HepG2 (cell line): ENCODE results near the gene PIGZ. TPM values are rescaled to one million over a fixed set of nuclear protein-coding genes. Genes with fewer than 3 reads are reported as not detected.

Experiments used
- ATAC-seq: fragments of 200-7000 bp; cut with Tn5 transposase; 3 replicates; pipeline ENCODE4 v1.9.1; 2020; ENCODE audit warnings: mild to moderate bottlenecking, moderate library complexity
- BruUV-seq: library from RNA; stranded (reverse); fragments of 400-500 nt; replicated peaks from 2 replicates; lab custom pipeline; 2021; lab: Mats Ljungman, UMichigan
- CTCF ChIA-PET: fragments of 300-600 bp; formaldehyde crosslinking; extraction: SDS; loops from one replicate; lab custom pipeline; 2021; ENCODE audit warnings: low total read pairs, inconsistent platforms, low intra/inter-chr PET ratio; lab: Yijun Ruan, JAX
- POLR2A ChIA-PET: fragments of 350-600 bp; sonication (Branson Sonifier 250); formaldehyde crosslinking; loops from one replicate; lab custom pipeline; 2020; ENCODE audit warnings: antibody characterized with exemption, inconsistent platforms; lab: Yijun Ruan, JAX
- DNase-seq: peaks from one replicate; pipeline ENCODE4 v3.0.0-alpha.2; 2015; ENCODE audit warnings: low spot score
- FAIRE-seq: peaks from 3 replicates; lab custom pipeline; 2011; peaks lifted over from hg19 to GRCh38; lab: Jason Lieb, UNC
- H2AFZ ChIP-seq: one replicate; pipeline ENCODE4 v1.6.1; 2011; ENCODE audit warnings: low read length, inconsistent platforms
- H3K27ac ChIP-seq: fragments of 300-600 bp; 3 replicates; pipeline ENCODE4 v1.8.0; 2011; ENCODE audit warnings: mixed run types, mild to moderate bottlenecking, mixed read lengths, low read length, inconsistent platforms; ENCODE audit not compliant: insufficient read depth; ENCODE audit errors: extremely low read length
- H3K27me3 ChIP-seq, 2 experiments: fragments of 200-600 bp in 1 of 2; 2 replicates in 1 of 2; 3 replicates in 1 of 2; pipeline versions ENCODE4 v1.6.0 to v1.8.0; 2011; ENCODE audit warnings: low read length in 2 of 2, mild to moderate bottlenecking in 2 of 2, moderate library complexity in 2 of 2, inconsistent platforms in 1 of 2; ENCODE audit not compliant: insufficient read depth in 2 of 2, control insufficient read depth in 1 of 2
- H3K36me3 ChIP-seq, 2 experiments: fragments of 200-600 bp in 1 of 2; replicated peaks in 1 of 2; 2 replicates in 1 of 2; 3 replicates in 1 of 2; pipeline versions ENCODE4 v1.5.1 to v1.8.0; 2011; ENCODE audit warnings: low read length in 2 of 2, inconsistent platforms in 1 of 2; ENCODE audit not compliant: insufficient read depth in 2 of 2, control insufficient read depth in 1 of 2
- H3K4me1 ChIP-seq: 2 replicates; pipeline ENCODE4 v1.5.1; 2012; ENCODE audit warnings: low read length, inconsistent platforms; ENCODE audit not compliant: insufficient read depth
- H3K4me2 ChIP-seq: 2 replicates; pipeline ENCODE4 v1.6.0; 2011; ENCODE audit warnings: low read depth, low read length, inconsistent platforms
- H3K4me3 ChIP-seq, 3 experiments: fragments of 200-600 bp in 1 of 3; sonication (generic), shearing (Covaris generic) in 1 of 3; replicated peaks in 1 of 3; 2 replicates each; pipeline ENCODE4 v1.5.1; 2011 to 2016; ENCODE audit warnings: low read length in 3 of 3, inconsistent platforms in 2 of 3, low read depth in 2 of 3, mild to moderate bottlenecking in 2 of 3, control low read depth in 1 of 3, mixed read lengths in 1 of 3; ENCODE audit not compliant: insufficient read depth in 1 of 3
- H3K79me2 ChIP-seq: one replicate; pipeline ENCODE4 v1.6.1; 2011; ENCODE audit warnings: low read length, inconsistent platforms; ENCODE audit not compliant: insufficient read depth
- H3K9ac ChIP-seq: 2 replicates; pipeline ENCODE4 v1.6.0; 2011; ENCODE audit warnings: mild to moderate bottlenecking, low read depth, low read length, inconsistent platforms; ENCODE audit not compliant: insufficient read depth
- H3K9me3 ChIP-seq: 2 replicates; pipeline ENCODE4 v1.5.1; 2012; ENCODE audit warnings: mild to moderate bottlenecking, low read length
- H4K20me1 ChIP-seq: 2 replicates; pipeline ENCODE4 v1.6.0; 2011; ENCODE audit warnings: inconsistent platforms, mild to moderate bottlenecking, low read length, moderate library complexity; ENCODE audit not compliant: insufficient read depth
- ATF7-NPFF ChIP-seq: sonication (generic); formaldehyde crosslinking; IDR thresholded peaks from 2 replicates; pipeline ENCODE4 v1.8.1; 2023; ENCODE audit warnings: mild to moderate bottlenecking, low read depth, missing genetic modification reagents, moderate library complexity
- HCFC1 ChIP-seq: fragments of 150-350 bp; IDR thresholded peaks from 2 replicates; pipeline ENCODE4 v1.6.1; 2014; ENCODE audit warnings: low read depth, low read length
- KDM5A ChIP-seq: fragments of 200-600 bp; sonication (generic); IDR thresholded peaks from 2 replicates; pipeline ENCODE4 v1.7.0; 2018; ENCODE audit warnings: antibody characterized with exemption, mild to moderate bottlenecking, low read length, borderline replicate concordance
- MTF2 ChIP-seq: sonication (generic); formaldehyde crosslinking; IDR thresholded peaks from 2 replicates; pipeline ENCODE4 v1.5.0; 2020; ENCODE audit warnings: missing genetic modification reagents, borderline replicate concordance
- RFX5 ChIP-seq: IDR thresholded peaks from 2 replicates; pipeline ENCODE4 v1.6.1; 2011; ENCODE audit warnings: low read depth, low read length, improper control_type of control experiment
- RFXANK ChIP-seq: IDR thresholded peaks from 2 replicates; pipeline ENCODE4 v1.6.1; 2016
- SOX6 ChIP-seq, 2 experiments: fragments of 450-650 bp in 1 of 2; sonication (generic) in 1 of 2; formaldehyde crosslinking in 1 of 2; IDR thresholded peaks; 2 replicates each; pipeline versions ENCODE4 v1.4.0 to v1.6.1; 2017 to 2020; ENCODE audit warnings: antibody characterized with exemption in 1 of 2, mild to moderate bottlenecking in 1 of 2, missing genetic modification reagents in 1 of 2
- TCF7L2 ChIP-seq: IDR thresholded peaks from 2 replicates; pipeline ENCODE4 v1.6.1; 2011; ENCODE audit warnings: mild to moderate bottlenecking, low read depth, low read length, moderate library complexity
- ZNF318 ChIP-seq: sonication (generic); formaldehyde crosslinking; IDR thresholded peaks from 2 replicates; pipeline ENCODE4 v1.4.0; 2020; ENCODE audit warnings: mild to moderate bottlenecking, missing genetic modification reagents
- ZNF530 ChIP-seq: sonication (generic); formaldehyde crosslinking; IDR thresholded peaks from 2 replicates; pipeline ENCODE4 v1.5.0; 2020; ENCODE audit warnings: low read depth, mild to moderate bottlenecking, missing genetic modification reagents
- ZNF792 ChIP-seq: IDR thresholded peaks from 2 replicates; pipeline ENCODE4 v1.6.1; 2016
- WGBS: methylation state at CpG from one replicate; pipeline ENCODE4 v1.1.6; 2017; ENCODE audit warnings: low lambda C conversion rate; 5-methylcytosine and 5-hydroxymethylcytosine counted together
- in situ Hi-C: cut with HindIII; loops from 2 replicates; pipeline ENCODE4 v1.10.0; 2017; ENCODE audit warnings: low pct_unique_long_range_greater_than_20kb; ENCODE audit not compliant: extremely low pct_ligation_motif_present
- intact Hi-C: fragments of 100-400 bp; cut with micrococcal nuclease; formaldehyde crosslinking; loops from one replicate; pipeline ENCODE4 v1.10.0; 2022; ENCODE audit not compliant: unreplicated experiment
- polyA plus RNA-seq, 8 experiments: library from polyadenylated mRNA; depleted of rRNA in 3 of 8; stranded (reverse) in 7 of 8; unstranded in 1 of 8; fragments of >200 nt; fragmentation: Illumina TruSeq in 4 of 8; extraction: Trizol in 4 of 8; gene quantifications; 2 replicates each; pipeline versions ENCODE4 v1.2.1 to v1.2.3, GENCODE V29; 2011 to 2016; ENCODE audit warnings: low read depth in 4 of 8, missing spikeins in 1 of 8, mixed read lengths in 1 of 8; ENCODE audit not compliant: insufficient read depth in 1 of 8
- total RNA-seq, 5 experiments: library from RNA; depleted of rRNA; stranded (reverse); fragments of >200 nt; fragmentation: Illumina TruSeq; extraction: Trizol; gene quantifications; 2 replicates each; pipeline ENCODE4 v1.2.3, GENCODE V29; 2016; ENCODE audit warnings: low read depth in 1 of 5

Gene PIGZ
- total and polyA plus RNA-seq, 2 of the 13 experiments (the other 11 are each of a cell fraction or from before 2014, with no cell fraction given): 4.7 to 60.5 TPM

- ATAC-seq: no peak
- no peaks in the 10 kb centered on the region for H4K20me1 ChIP-seq
- H3K27ac ChIP-seq: no peak overlapping the region
- H3K36me3 ChIP-seq: peaks cover 24 to 78% of the 10 kb centered on the region in 2 experiments
- WGBS: 96% methylated on average over 12 of the region's 12 CpGs
- TF ChIP-seq HCFC1 (no peak), ZNF792 (CRISPR knock-in tag) (no peak), KDM5A (no peak), ATF7-NPFF (no peak)
- no peak overlapping the region for H3K4me3 ChIP-seq
- FAIRE-seq: no peak
- no peaks in the 10 kb centered on the region for H3K79me2 ChIP-seq
- BruUV-seq: TSS peak; percentile 16
- ChIA-PET CTCF (no interaction called here), POLR2A (no interaction called here)
- intact Hi-C loops: no loop called here
- H3K9me3 ChIP-seq: no peaks in the 10 kb centered on the region
- H3K4me1 ChIP-seq: peaks cover 6% of the 10 kb centered on the region; the same call in 1 of the 2 replicates
- no peaks in the 10 kb centered on the region for H3K27me3 ChIP-seq
- H2AFZ ChIP-seq: no peak overlapping the region
- DNase-seq: no peak
- no peak overlapping the region for H3K4me2 ChIP-seq
- H3K9ac ChIP-seq: no peak overlapping the region
- in situ Hi-C loops: no loop called here
Observed at GRCh38 chr3:196931828-196932587, 36.6 kb downstream of the PIGZ start.

- in situ Hi-C loops: no loop called here
- Histone ChIP-seq H3K9me3 (no peaks in the 10 kb centered on the region), H2AFZ (no peak overlapping the region), H3K4me3 (no peak overlapping the region), H3K27me3 (no peaks in the 10 kb centered on the region), H3K4me1 (peaks cover under 1% of the 10 kb centered on the region; the same call in 1 of the 2 replicates), H4K20me1 (no peaks in the 10 kb centered on the region), H3K9ac (no peak overlapping the region), H3K27ac (no peak overlapping the region), H3K4me2 (no peak overlapping the region), H3K79me2 (no peaks in the 10 kb centered on the region), H3K36me3 (peaks cover 18 to 75% of the 10 kb centered on the region in 2 experiments)
- DNase-seq (no peak), ATAC-seq (no peak), FAIRE-seq (no peak)
- ChIA-PET CTCF (no interaction called here), POLR2A (no interaction called here)
- WGBS: 97% methylated on average over 4 of the region's 4 CpGs
- intact Hi-C loops: no loop called here
- BruUV-seq: no TSS peak
- TF ChIP-seq RFX5 (no peak), ZNF318 (CRISPR knock-in tag) (no peak), SOX6 (IDR thresholded peaks at IDR 0.05) (no peak), SOX6 (CRISPR knock-in tag; IDR thresholded peaks at IDR 0.05) (no peak), TCF7L2 (no peak), RFXANK (CRISPR knock-in tag) (no peak), MTF2 (CRISPR knock-in tag) (no peak), ZNF530 (CRISPR knock-in tag) (no peak)
Observed at GRCh38 chr3:196931157-196931556, 37.5 kb downstream of the PIGZ start.
